OCI-LY1 (cell line): ENCODE data around the gene RAB6B.

Source experiments
- H2AFZ ChIP-seq: fragments of 200-600 bp; sonication (generic), shearing (Covaris generic); 2 replicates; pipeline ENCODE4 v1.6.0; 2014; ENCODE audit warnings: antibody characterized with exemption, mild to moderate bottlenecking, low read length
- H3F3A ChIP-seq: fragments of 200-600 bp; sonication (generic), shearing (Covaris generic); 2 replicates; pipeline ENCODE4 v1.6.0; 2014; ENCODE audit warnings: mild to moderate bottlenecking, antibody characterized with exemption, low read length, moderate library complexity; ENCODE audit not compliant: insufficient read depth
- H3K27ac ChIP-seq: fragments of 200-600 bp; sonication (generic); 2 replicates; pipeline ENCODE4 v1.5.1; 2014; ENCODE audit warnings: low read length, mixed run types, mild to moderate bottlenecking, low read depth; ENCODE audit not compliant: poor library complexity, severe bottlenecking
- H3K27me3 ChIP-seq: fragments of 200-600 bp; sonication (generic); 2 replicates; pipeline ENCODE4 v1.6.0; 2014; ENCODE audit warnings: antibody characterized with exemption, mild to moderate bottlenecking, low read length, moderate library complexity; ENCODE audit not compliant: insufficient read depth
- H3K36me3 ChIP-seq: fragments of 200-600 bp; sonication (generic); 2 replicates; pipeline ENCODE4 v1.6.1; 2014; ENCODE audit warnings: mild to moderate bottlenecking, antibody characterized with exemption, low read length, moderate library complexity, mixed read lengths; ENCODE audit not compliant: insufficient read depth
- H3K4me1 ChIP-seq: fragments of 200-600 bp; sonication (generic); 2 replicates; pipeline ENCODE4 v1.5.1; 2014; ENCODE audit warnings: mild to moderate bottlenecking, low read length, moderate library complexity; ENCODE audit not compliant: insufficient read depth, severe bottlenecking
- H3K4me2 ChIP-seq: fragments of 200-600 bp; sonication (generic), shearing (Covaris generic); 2 replicates; pipeline ENCODE4 v1.6.1; 2014; ENCODE audit warnings: low read length
- H3K4me3 ChIP-seq: fragments of 200-600 bp; sonication (generic); 2 replicates; pipeline ENCODE4 v1.5.1; 2014; ENCODE audit warnings: low read length, low read depth, mild to moderate bottlenecking, mixed read lengths; ENCODE audit not compliant: poor library complexity, severe bottlenecking
- H3K79me2 ChIP-seq: fragments of 200-600 bp; shearing (Covaris generic); 2 replicates; pipeline ENCODE4 v1.6.1; 2016; ENCODE audit warnings: mixed run types, low read length, mixed read lengths; ENCODE audit not compliant: insufficient read depth
- H3K9ac ChIP-seq: fragments of 200-600 bp; sonication (generic), shearing (Covaris generic); 2 replicates; pipeline ENCODE4 v1.6.1; 2014; ENCODE audit warnings: mild to moderate bottlenecking, low read length, mixed read lengths
- H3K9me2 ChIP-seq: fragments of 200-600 bp; sonication (generic), shearing (Covaris generic); 2 replicates; pipeline ENCODE4 v1.6.1; 2014; ENCODE audit warnings: low read depth, mild to moderate bottlenecking, low read length, mixed read lengths
- H3K9me3 ChIP-seq: fragments of 200-600 bp; shearing (Covaris generic); 2 replicates; pipeline ENCODE4 v1.6.1; 2014; ENCODE audit warnings: low read length, mixed read lengths
- H4K20me1 ChIP-seq: fragments of 200-600 bp; sonication (generic), shearing (Covaris generic); 2 replicates; pipeline ENCODE4 v1.6.0; 2016; ENCODE audit warnings: mild to moderate bottlenecking, low read length; ENCODE audit not compliant: insufficient read depth
- CTCF ChIP-seq: fragments of 200-600 bp; sonication (generic), shearing (Covaris generic); IDR thresholded peaks from 2 replicates; pipeline ENCODE4 v1.5.1; 2017; ENCODE audit warnings: mild to moderate bottlenecking, antibody characterized with exemption, low read length, moderate library complexity, mixed read lengths
- EZH2 ChIP-seq: fragments of 200-600 bp; sonication (generic), shearing (Covaris generic); IDR thresholded peaks from 2 replicates; pipeline ENCODE4 v1.8.0; 2017; ENCODE audit warnings: borderline replicate concordance, mixed run types, mild to moderate bottlenecking, antibody characterized with exemption, low read length, moderate library complexity, mixed read lengths

RAB6B gene

GRCh38 chr3:133880886-133881455, 14.7 kb downstream of the RAB6B start:
- Histone ChIP-seq H3K4me1 (no peaks in the 10 kb centered on the region), H3K4me3 (no peak overlapping the region), H3K36me3 (no peaks in the 10 kb centered on the region), H3K9ac (no peak overlapping the region), H3K4me2 (no peak overlapping the region), H3K79me2 (no peaks in the 10 kb centered on the region), H4K20me1 (no peaks in the 10 kb centered on the region), H3F3A (no peaks in the 10 kb centered on the region), H3K9me3 (peaks cover 4% of the 10 kb centered on the region; the same call in 1 of the 2 replicates), H3K9me2 (no peaks in the 10 kb centered on the region), H3K27ac (no peak overlapping the region), H2AFZ (no peak overlapping the region), H3K27me3 (peaks cover 9% of the 10 kb centered on the region; the same call in 1 of the 2 replicates)
- no peak for TF ChIP-seq EZH2
- TF ChIP-seq CTCF, result no peak

GRCh38 chr3:133880287-133880686, 15.4 kb downstream of the RAB6B start:
- Histone ChIP-seq H4K20me1 (no peaks in the 10 kb centered on the region), H3K79me2 (no peaks in the 10 kb centered on the region), H3F3A (no peaks in the 10 kb centered on the region), H3K4me2 (no peak overlapping the region), H3K9ac (no peak overlapping the region), H3K4me1 (no peaks in the 10 kb centered on the region), H2AFZ (no peak overlapping the region), H3K36me3 (no peaks in the 10 kb centered on the region), H3K9me2 (no peaks in the 10 kb centered on the region), H3K27ac (no peak overlapping the region), H3K27me3 (peaks cover 9% of the 10 kb centered on the region; the same call in 1 of the 2 replicates), H3K4me3 (no peak overlapping the region), H3K9me3 (peaks cover 4% of the 10 kb centered on the region; the same call in 1 of the 2 replicates)
- TF ChIP-seq CTCF (no peak), EZH2 (no peak)

DNA sequence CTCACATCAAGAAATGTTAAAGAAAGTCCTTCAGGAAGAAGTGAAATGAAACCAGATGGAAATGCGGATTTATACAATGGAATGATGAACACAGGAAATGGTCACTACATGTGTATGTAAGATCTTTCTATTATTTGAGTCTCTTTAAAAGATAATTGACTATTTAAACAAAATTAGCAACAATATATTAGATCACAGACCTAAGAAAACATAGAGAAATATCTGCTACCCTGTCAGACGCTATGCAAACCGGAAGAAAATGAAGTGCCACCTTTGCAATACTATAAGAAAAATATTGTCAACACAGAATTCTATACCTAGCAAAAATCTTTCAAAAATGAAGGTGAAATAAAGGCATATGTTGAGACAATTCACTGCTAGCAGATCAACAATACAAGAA, 17.2 kb downstream of the RAB6B start:
- no peaks in the 10 kb centered on the region for H4K20me1 ChIP-seq
- no peaks in the 10 kb centered on the region for H3K4me1 ChIP-seq
- no peak overlapping the region for H3K4me2 ChIP-seq
- H3K79me2 ChIP-seq, result no peaks in the 10 kb centered on the region
- H3F3A ChIP-seq, result no peaks in the 10 kb centered on the region
- no peak overlapping the region for H2AFZ ChIP-seq
- no peaks in the 10 kb centered on the region for H3K9me2 ChIP-seq
- H3K9ac ChIP-seq, result no peak overlapping the region
- peaks cover 4% of the 10 kb centered on the region; the same call in 1 of the 2 replicates for H3K9me3 ChIP-seq
- H3K4me3 ChIP-seq, result no peak overlapping the region
- no peak overlapping the region for H3K27ac ChIP-seq
- no peak for TF ChIP-seq CTCF
- TF ChIP-seq EZH2, result no peak
- H3K27me3 ChIP-seq, result peaks cover 9% of the 10 kb centered on the region; the same call in 1 of the 2 replicates
- no peaks in the 10 kb centered on the region for H3K36me3 ChIP-seq
